ENCODE data around the gene OTUD7B. TPM values are rescaled to one million over a fixed set of nuclear protein-coding genes. Genes with fewer than 3 reads are reported as not detected.

The OTUD7B gene
- total RNA-seq, 1 experiment from 2014 or later, result 23.5 TPM

- H3K79me1 ChIP-seq (ENCODE audit: insufficient read depth, low read depth, low read length, poor library complexity, severe bottlenecking), result no peaks in the 10 kb centered on the region
- H2BK5ac ChIP-seq (ENCODE audit: insufficient read length, low read length), result no peak overlapping the region
- H2AFZ ChIP-seq (ENCODE audit: low read length), result no peak overlapping the region
- H3K4me2 ChIP-seq (ENCODE audit: insufficient read depth, insufficient read length, low read length), result no peak overlapping the region
- no peak overlapping the region for H2BK12ac ChIP-seq (ENCODE audit: insufficient read length, low read depth, low read length)
- H3K79me2 ChIP-seq (ENCODE audit: insufficient read depth, low read length), result peaks cover 4% of the 10 kb centered on the region
- H4K8ac ChIP-seq (replicated peaks; ENCODE audit: insufficient read length, low read depth, low read length), result no peak overlapping the region
- no peak overlapping the region for H3K23ac ChIP-seq (ENCODE audit: insufficient read length, low read depth, low read length)
- H3K4ac ChIP-seq (ENCODE audit: low read depth, low read length), result no peak overlapping the region
- Mint-ChIP-seq H3K9me3 (no peaks in the 10 kb centered on the region), H3K27me3 (ENCODE audit: low read depth) (no peaks in the 10 kb centered on the region), H3K36me3 (ENCODE audit: insufficient read depth in 1 of 3, low read depth in 3 of 3) (peaks cover 0 to 4% (median 2%) of the 10 kb centered on the region in 3 experiments; a peak in 3 of 7 replicates), H3K27ac (peak overlapping the region; percentile 14 to 65 (median 59); a peak in 3 of 7 replicates), H3K4me3 (no peak overlapping the region), H3K4me1 (peaks cover 2 to 3% of the 10 kb centered on the region in 2 experiments; a peak in 2 of 4 replicates)
- no peak overlapping the region for H3K18ac ChIP-seq (ENCODE audit: insufficient read length, low read depth, low read length)
- no peaks in the 10 kb centered on the region for H4K20me1 ChIP-seq (ENCODE audit: control insufficient read depth, insufficient read depth, insufficient read length)
- no peak overlapping the region for H3K56ac ChIP-seq (ENCODE audit: insufficient read length, low read depth, low read length)
- H3K9ac ChIP-seq (ENCODE audit: extremely low read depth, insufficient read length, low read length), result no peak overlapping the region
- H3K23me2 ChIP-seq (ENCODE audit: insufficient read length, low read depth, low read length, poor library complexity, severe bottlenecking), result no peaks in the 10 kb centered on the region
- H3K9me3 ChIP-seq (ENCODE audit: control insufficient read depth, low read depth, low read length), result no peaks in the 10 kb centered on the region
- no peak overlapping the region for H4K5ac ChIP-seq (ENCODE audit: insufficient read length, low read depth, low read length)
- no peak overlapping the region for H2AK5ac ChIP-seq (ENCODE audit: insufficient read length, low read length)
- no peak overlapping the region for H4K91ac ChIP-seq (ENCODE audit: insufficient read length, low read depth, low read length)
- H2BK120ac ChIP-seq (ENCODE audit: low read depth, low read length, poor library complexity, severe bottlenecking), result no peak overlapping the region
- H2BK20ac ChIP-seq (ENCODE audit: low read depth, low read length, poor library complexity, severe bottlenecking), result no peak overlapping the region
- no peak overlapping the region for H3K14ac ChIP-seq (ENCODE audit: insufficient read depth, low read length)
- no peak for TF ChIP-seq CTCF (conservative IDR thresholded peaks at IDR 0.05)
- no peaks in the 10 kb centered on the region for H3K27me3 ChIP-seq (ENCODE audit: insufficient read depth, low read length)
- no peaks in the 10 kb centered on the region for H3K4me1 ChIP-seq (ENCODE audit: insufficient read depth, low read length)
- no peak overlapping the region for H2BK15ac ChIP-seq (ENCODE audit: low read depth, low read length)
- no peak overlapping the region for H3T11ph ChIP-seq (ENCODE audit: low read length)
- no CpG with 5 or more reads among the region's 4 CpGs for WGBS (ENCODE audit: extremely low coverage, insufficient read length, low lambda C conversion rate)
- DNase-seq, result no peak
- H3K27ac ChIP-seq (ENCODE audit: insufficient read length, low read depth, low read length), result no peak overlapping the region
Observed at GRCh38 chr1:149986486-149987296, 23.8 kb downstream of the OTUD7B start.
